Endothelial cell of umbilical vein (primary cell): ENCODE data around the gene XYLB. TPM values are rescaled to one million over a fixed set of nuclear protein-coding genes. Genes with fewer than 3 reads are reported as not detected.

Experiments used
- BruUV-seq: library from RNA; stranded (reverse); fragments of 400-500 nt; replicated peaks from 2 replicates; lab custom pipeline; 2021; lab: Mats Ljungman, UMichigan
- CTCF ChIA-PET: fragments of 300-600, 350-600 bp; sonication (Branson Sonifier 250); formaldehyde crosslinking; loops from one replicate; lab custom pipeline; 2021; ENCODE audit warnings: antibody characterized with exemption, inconsistent platforms; lab: Charles Lee
- POLR2A ChIA-PET: fragments of 300-600, 350-600 bp; sonication (Branson Sonifier 250); formaldehyde crosslinking; loops from one replicate; lab custom pipeline; 2021; ENCODE audit warnings: antibody characterized with exemption, inconsistent platforms; lab: Charles Lee
- DNase-seq: peaks from one replicate; pipeline ENCODE4 v3.0.0-alpha.2; 2011; ENCODE audit warnings: low read depth, low spot score
- FAIRE-seq: peaks from 2 replicates; lab custom pipeline; 2011; peaks lifted over from hg19 to GRCh38; lab: Jason Lieb, UNC
- H2AFZ ChIP-seq: 2 replicates; pipeline ENCODE4 v1.6.0; 2012; ENCODE audit warnings: low read depth, low read length, control low read depth, inconsistent platforms
- H3K27ac ChIP-seq: 2 replicates; pipeline ENCODE4 v1.5.1; 2011; ENCODE audit warnings: low read depth, mild to moderate bottlenecking, control low read depth, low read length, moderate library complexity; ENCODE audit not compliant: insufficient read depth
- H3K27me3 ChIP-seq, 2 experiments: 2 replicates each; pipeline versions ENCODE4 v1.6.0 to v1.6.1; 2011; ENCODE audit warnings: low read length in 2 of 2, mixed read lengths in 1 of 2; ENCODE audit not compliant: control insufficient read depth in 2 of 2, insufficient read depth in 2 of 2
- H3K36me3 ChIP-seq, 2 experiments: 2 replicates in 1 of 2; 3 replicates in 1 of 2; pipeline ENCODE4 v1.5.1; 2011; ENCODE audit warnings: low read length in 2 of 2, mild to moderate bottlenecking in 1 of 2, moderate library complexity in 1 of 2; ENCODE audit not compliant: control insufficient read depth in 2 of 2, insufficient read depth in 2 of 2; ENCODE audit errors: extremely low read depth in 1 of 2
- H3K4me1 ChIP-seq: 3 replicates; pipeline ENCODE4 v1.5.1; 2011; ENCODE audit warnings: mild to moderate bottlenecking, low read length; ENCODE audit not compliant: control insufficient read depth, insufficient read depth; ENCODE audit errors: extremely low read depth
- H3K4me2 ChIP-seq: 2 replicates; pipeline ENCODE4 v1.6.1; 2011; ENCODE audit warnings: low read length, control low read depth, mixed read lengths; ENCODE audit not compliant: insufficient read depth
- H3K4me3 ChIP-seq, 3 experiments: fragments of 200-600 bp in 1 of 3; sonication (generic), shearing (Covaris generic) in 1 of 3; replicated peaks in 1 of 3; 2 replicates each; pipeline ENCODE4 v1.5.1; 2011 to 2016; ENCODE audit warnings: control low read depth in 3 of 3, low read length in 3 of 3, mild to moderate bottlenecking in 2 of 3, inconsistent platforms in 1 of 3, low read depth in 1 of 3, moderate library complexity in 1 of 3; ENCODE audit not compliant: insufficient read depth in 1 of 3
- H3K79me2 ChIP-seq: 2 replicates; pipeline ENCODE4 v1.6.0; 2012; ENCODE audit warnings: low read length, inconsistent platforms; ENCODE audit not compliant: control insufficient read depth, insufficient read depth
- H3K9ac ChIP-seq: replicated peaks from 2 replicates; pipeline ENCODE3; 2011; ENCODE audit warnings: low read length, control low read depth; ENCODE audit not compliant: insufficient read depth; ENCODE audit errors: extremely low read depth
- H3K9me1 ChIP-seq: replicated peaks from 3 replicates; pipeline ENCODE4 v1.6.0; 2011; ENCODE audit warnings: mild to moderate bottlenecking, low read length; ENCODE audit not compliant: control insufficient read depth, insufficient read depth; ENCODE audit errors: extremely low read depth
- H3K9me3 ChIP-seq: replicated peaks from 2 replicates; pipeline ENCODE4 v1.5.1; 2012; ENCODE audit warnings: low read length, inconsistent platforms; ENCODE audit not compliant: control insufficient read depth, insufficient read depth
- H4K20me1 ChIP-seq: replicated peaks from 2 replicates; pipeline ENCODE3; 2011; ENCODE audit warnings: mild to moderate bottlenecking, low read length; ENCODE audit not compliant: control insufficient read depth, insufficient read depth; ENCODE audit errors: extremely low read depth
- EZH2 ChIP-seq: IDR thresholded peaks from 2 replicates; pipeline ENCODE4 v1.6.1; 2012; ENCODE audit warnings: borderline replicate concordance, low read depth, mild to moderate bottlenecking, moderate library complexity, low read length, inconsistent platforms; ENCODE audit not compliant: severe bottlenecking
- FOS ChIP-seq: IDR thresholded peaks from 2 replicates; pipeline ENCODE4 v1.6.1; 2011; ENCODE audit warnings: mild to moderate bottlenecking, low read length, moderate library complexity, borderline replicate concordance; ENCODE audit not compliant: insufficient read depth
- GATA2 ChIP-seq: IDR thresholded peaks from 2 replicates; pipeline ENCODE4 v1.7.0; 2011; ENCODE audit warnings: low read depth, mild to moderate bottlenecking, moderate library complexity, mixed read lengths, low read length; ENCODE audit not compliant: insufficient read length, insufficient read depth
- JUN ChIP-seq: IDR thresholded peaks from 2 replicates; pipeline ENCODE4 v1.6.1; 2011; ENCODE audit warnings: borderline replicate concordance, low read depth; ENCODE audit not compliant: insufficient read length, insufficient read depth
- MYC ChIP-seq: IDR thresholded peaks from one replicate; pipeline ENCODE4 v1.6.1; 2011; ENCODE audit warnings: mild to moderate bottlenecking, low read depth, low read length
- POLR2A ChIP-seq: IDR thresholded peaks from 2 replicates; pipeline ENCODE4 v1.6.1; 2012; ENCODE audit warnings: low read depth, mild to moderate bottlenecking, control low read depth, low read length
- POLR2AphosphoS5 ChIP-seq: IDR thresholded peaks from 2 replicates; pipeline ENCODE4 v1.6.1; 2012; ENCODE audit warnings: low read depth, mild to moderate bottlenecking, control low read depth, low read length, moderate library complexity; ENCODE audit not compliant: insufficient read depth
- dilution Hi-C: fragments of 300-500 bp; cut with MboI; formaldehyde crosslinking; loops from one replicate; pipeline ENCODE4 v1.15.0; 2019; ENCODE audit warnings: low sequenced_read_pairs; ENCODE audit not compliant: extremely low pct_ligation_motif_present
- intact Hi-C: fragments of 100-400 bp; cut with micrococcal nuclease; formaldehyde crosslinking; loops from one replicate; pipeline ENCODE4 v1.10.0; 2022
- polyA plus RNA-seq, 4 experiments: library from polyadenylated mRNA; depleted of rRNA in 3 of 4; stranded (reverse) in 3 of 4; unstranded in 1 of 4; fragments of >200 nt; gene quantifications; 2 replicates each; pipeline versions ENCODE4 v1.2.1 to v1.2.3, GENCODE V29; 2011 to 2012; ENCODE audit warnings: missing spikeins in 1 of 4
- total RNA-seq: library from RNA; stranded (reverse); gene quantifications from 2 replicates; pipeline ENCODE4 v1.2.3, GENCODE V29; 2021
- TF ChIP-seq, protein P1 (sequence below): IDR thresholded peaks from 2 replicates; pipeline ENCODE4 v1.6.1; 2011; ENCODE audit not compliant: insufficient read depth, insufficient read length
- TF ChIP-seq, protein P2 (sequence below), 2 donors: IDR thresholded peaks; 1 replicate in 1 of 2; 2 replicates in 1 of 2; pipeline ENCODE4 v1.5.1; 2011; ENCODE audit warnings: low read length in 2 of 2, mild to moderate bottlenecking in 2 of 2, moderate library complexity in 2 of 2, control low read depth in 1 of 2, inconsistent platforms in 1 of 2, low read depth in 1 of 2; ENCODE audit not compliant: insufficient read depth in 1 of 2; ENCODE audit errors: extremely low read depth in 1 of 2

XYLB gene
- total and polyA plus RNA-seq, 2 donors (not counting 3 experiments of a cell fraction or from before 2014, with no cell fraction given) = 3.7 to 4.3 TPM

DNA sequence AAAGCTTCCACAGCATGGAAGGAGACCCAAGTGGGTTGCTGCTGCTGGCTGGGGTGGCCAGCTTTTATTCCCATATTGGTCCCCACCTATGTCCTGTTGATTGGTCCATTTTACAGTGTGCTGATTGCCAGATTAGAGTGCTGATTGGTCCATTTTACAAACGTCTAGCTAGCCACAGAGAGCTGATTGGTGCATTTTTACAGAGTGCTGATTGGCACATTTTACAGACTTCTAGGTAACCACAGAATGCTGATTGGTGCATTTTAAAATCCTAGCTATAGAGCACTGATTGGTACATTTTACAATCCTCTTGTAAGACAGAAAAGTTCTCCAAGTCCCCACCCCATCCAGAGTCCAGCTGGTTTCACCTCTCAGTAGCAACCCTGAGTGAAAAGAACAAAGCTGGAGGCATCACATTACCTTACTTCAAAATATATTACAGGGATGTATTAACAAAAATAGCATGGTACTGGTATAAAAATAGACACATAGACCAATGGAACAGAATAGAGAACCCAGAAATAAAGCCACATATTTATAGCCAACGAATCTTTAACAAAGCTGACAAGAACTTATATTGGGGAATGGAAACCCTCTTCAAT is 99.6 kb downstream of the XYLB start:
- intact Hi-C loops = no loop called here
- FAIRE-seq (no peak), DNase-seq (no peak)
- Histone ChIP-seq H3K4me1 (no peaks in the 10 kb centered on the region), H4K20me1 (no peaks in the 10 kb centered on the region), H3K9me3 (no peaks in the 10 kb centered on the region), H3K4me3 (no peak overlapping the region), H2AFZ (no peak overlapping the region), H3K27ac (no peak overlapping the region), H3K27me3 (no peaks in the 10 kb centered on the region), H3K79me2 (no peaks in the 10 kb centered on the region), H3K9me1 (no peaks in the 10 kb centered on the region), H3K9ac (no peak overlapping the region), H3K4me2 (no peak overlapping the region), H3K36me3 (no peaks in the 10 kb centered on the region)
- BruUV-seq = no TSS peak
- ChIA-PET POLR2A (no interaction called here), CTCF (interaction anchor here (1.3 kb wide), 1 partner anchor 33 kb away, joined by 4 read pairs; no protein-coding TSS in a partner anchor)
- dilution Hi-C loops = no loop called here
- TF ChIP-seq GATA2 (no peak), POLR2AphosphoS5 (no peak), EZH2 (no peak), POLR2A (no peak), FOS (no peak), JUN (no peak), MYC (no peak)
- TF ChIP-seq, protein P1, sequence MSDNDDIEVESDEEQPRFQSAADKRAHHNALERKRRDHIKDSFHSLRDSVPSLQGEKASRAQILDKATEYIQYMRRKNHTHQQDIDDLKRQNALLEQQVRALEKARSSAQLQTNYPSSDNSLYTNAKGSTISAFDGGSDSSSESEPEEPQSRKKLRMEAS = no peak
- TF ChIP-seq, protein P2, sequence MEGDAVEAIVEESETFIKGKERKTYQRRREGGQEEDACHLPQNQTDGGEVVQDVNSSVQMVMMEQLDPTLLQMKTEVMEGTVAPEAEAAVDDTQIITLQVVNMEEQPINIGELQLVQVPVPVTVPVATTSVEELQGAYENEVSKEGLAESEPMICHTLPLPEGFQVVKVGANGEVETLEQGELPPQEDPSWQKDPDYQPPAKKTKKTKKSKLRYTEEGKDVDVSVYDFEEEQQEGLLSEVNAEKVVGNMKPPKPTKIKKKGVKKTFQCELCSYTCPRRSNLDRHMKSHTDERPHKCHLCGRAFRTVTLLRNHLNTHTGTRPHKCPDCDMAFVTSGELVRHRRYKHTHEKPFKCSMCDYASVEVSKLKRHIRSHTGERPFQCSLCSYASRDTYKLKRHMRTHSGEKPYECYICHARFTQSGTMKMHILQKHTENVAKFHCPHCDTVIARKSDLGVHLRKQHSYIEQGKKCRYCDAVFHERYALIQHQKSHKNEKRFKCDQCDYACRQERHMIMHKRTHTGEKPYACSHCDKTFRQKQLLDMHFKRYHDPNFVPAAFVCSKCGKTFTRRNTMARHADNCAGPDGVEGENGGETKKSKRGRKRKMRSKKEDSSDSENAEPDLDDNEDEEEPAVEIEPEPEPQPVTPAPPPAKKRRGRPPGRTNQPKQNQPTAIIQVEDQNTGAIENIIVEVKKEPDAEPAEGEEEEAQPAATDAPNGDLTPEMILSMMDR (IDR thresholded peaks at IDR 0.05; ENCODE audit: extremely low read depth in 1 of 2, insufficient read depth in 1 of 2, low read depth in 1 of 2, low read length in 2 of 2) = no peak
